Right renal pelvis (tissue), 4 donors: ENCODE data around the gene COX10. TPM values are rescaled to one million over a fixed set of nuclear protein-coding genes. Genes with fewer than 3 reads are reported as not detected.
"Not testable (repeated sequence)": the region's sequence is repeated elsewhere in the genome, so short reads cannot be mapped to it uniquely, and the experiment has no call there.

ENCODE experiments used
- DNase-seq, 4 donors: peaks; one replicate each; pipeline ENCODE4 v3.0.0-alpha.2; 2013; ENCODE audit warnings: low read depth in 4 of 4, low spot score in 3 of 4, missing footprints in 1 of 4
- polyA plus RNA-seq, 4 donors: library from polyadenylated mRNA; unstranded; fragments of 120-200 nt; gene quantifications; one replicate each; pipeline ENCODE4 v1.2.1, GENCODE V29; 2013; ENCODE audit not compliant: insufficient read length in 4 of 4

Gene COX10
- polyA plus RNA-seq, 4 donors = 16.8 to 20.1 (median 18.5) TPM

GRCh38 chr17:14168582-14168981 is 99.3 kb downstream of the COX10 start:
- no peak for DNase-seq

GRCh38 chr17:14169287-14169686 is 100.0 kb downstream of the COX10 start:
- no peak for DNase-seq

- DNase-seq = no peak
Observed at GRCh38 chr17:14169901-14170300, 100.6 kb downstream of the COX10 start.

DNA sequence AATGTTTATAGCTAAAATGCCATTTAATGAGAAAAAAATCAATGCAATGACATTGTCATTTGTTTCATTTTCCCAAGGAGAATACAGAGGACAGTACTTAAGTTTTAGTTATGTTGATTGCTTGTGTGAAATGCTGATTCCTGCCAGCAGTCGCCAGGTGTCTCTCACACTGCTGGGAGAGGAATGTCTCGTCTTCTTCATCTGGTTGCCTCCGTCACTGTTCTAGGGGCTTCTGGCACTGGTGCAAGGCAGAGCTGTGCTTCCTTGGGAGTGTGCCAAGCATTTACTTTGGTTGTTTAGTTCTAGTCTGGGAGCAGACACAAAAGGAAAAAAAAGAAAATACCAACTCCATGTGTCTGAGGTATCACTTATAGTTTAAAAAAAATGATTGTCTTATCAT is 107.7 kb downstream of the COX10 start:
- not testable (repeated sequence) for DNase-seq

DNA sequence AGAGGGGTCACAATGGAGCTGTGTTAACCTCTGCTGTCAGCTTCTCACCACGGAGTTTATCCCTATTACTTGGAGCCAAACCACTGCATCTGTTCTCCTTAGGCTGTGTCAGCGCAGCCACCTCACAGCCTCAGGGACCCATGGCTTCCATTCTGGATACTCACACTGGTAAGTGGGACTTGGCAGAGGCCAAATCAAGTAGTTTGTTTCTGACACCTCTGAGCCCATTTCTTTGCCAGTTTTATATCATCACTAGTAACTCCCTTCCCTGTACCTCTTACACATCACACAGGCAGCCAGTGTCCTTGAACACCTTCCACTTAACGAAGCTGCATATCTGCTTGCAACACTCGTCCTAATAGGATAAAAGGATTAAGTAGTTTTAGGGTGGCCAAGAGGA is 108.5 kb downstream of the COX10 start:
- not testable (repeated sequence) for DNase-seq

DNA sequence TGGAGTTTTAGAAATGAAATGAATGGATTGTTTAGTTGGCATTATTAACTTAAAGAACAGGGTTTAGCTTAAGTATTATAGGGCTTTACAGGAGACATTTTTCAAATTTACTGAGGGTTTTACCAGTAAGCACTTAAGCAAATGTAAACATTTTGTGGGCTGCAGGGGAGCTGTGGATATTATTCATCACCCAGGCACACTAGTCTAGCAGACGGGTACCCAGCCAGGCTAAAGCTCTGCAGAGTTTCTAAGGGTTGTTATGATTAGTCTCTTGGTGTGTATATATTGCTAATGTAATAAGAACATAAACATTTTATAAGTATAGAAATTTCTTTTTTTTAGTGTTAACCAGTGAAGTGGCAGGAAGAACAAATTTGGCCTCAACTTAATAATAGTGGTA is 110.6 kb downstream of the COX10 start:
- DNase-seq = not testable (repeated sequence)

- not testable (repeated sequence) for DNase-seq
Observed at GRCh38 chr17:14182084-14182483, 112.8 kb downstream of the COX10 start.

DNA sequence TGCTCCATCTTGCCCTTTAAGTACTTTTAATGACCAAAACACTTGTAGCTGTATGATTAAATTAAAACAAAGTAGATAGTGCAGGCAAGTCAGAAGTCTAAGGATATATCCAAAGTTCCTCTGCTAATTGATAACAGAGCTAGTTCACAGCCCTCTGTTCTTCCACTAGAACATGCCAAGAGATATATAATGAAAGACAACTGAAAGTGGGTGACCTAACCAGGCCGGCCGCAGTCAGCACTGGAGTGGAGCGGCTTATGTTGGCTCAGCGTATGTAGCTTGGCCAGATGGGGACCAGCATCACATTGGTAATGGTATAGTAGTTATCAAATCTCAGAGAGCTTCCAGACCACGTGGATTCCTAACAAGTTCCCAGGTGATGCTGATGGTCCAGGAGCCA is 115.2 kb downstream of the COX10 start:
- not testable (repeated sequence) for DNase-seq

- DNase-seq = not testable (repeated sequence)
Observed at GRCh38 chr17:14186443-14186842, 117.1 kb downstream of the COX10 start.

DNA sequence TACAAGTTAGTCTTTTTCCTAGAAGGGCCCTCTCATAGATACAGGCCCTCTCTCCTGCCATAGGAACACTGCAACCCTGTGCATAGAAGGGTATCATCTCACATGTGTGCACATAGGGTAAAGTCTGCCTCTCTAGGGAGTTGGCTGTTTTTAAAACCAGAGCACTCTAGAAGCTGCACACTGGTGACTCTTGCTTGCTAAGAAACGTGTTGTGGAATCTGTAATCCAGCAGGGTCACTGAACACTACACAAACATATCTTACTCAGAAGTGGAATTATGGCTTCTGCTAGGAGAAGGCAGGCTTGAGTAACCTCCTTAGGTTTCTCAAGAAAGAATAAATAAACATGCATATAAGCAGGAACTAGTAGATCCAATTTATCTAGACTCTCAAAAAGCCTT is 121.5 kb downstream of the COX10 start:
- not testable (repeated sequence) for DNase-seq

DNA sequence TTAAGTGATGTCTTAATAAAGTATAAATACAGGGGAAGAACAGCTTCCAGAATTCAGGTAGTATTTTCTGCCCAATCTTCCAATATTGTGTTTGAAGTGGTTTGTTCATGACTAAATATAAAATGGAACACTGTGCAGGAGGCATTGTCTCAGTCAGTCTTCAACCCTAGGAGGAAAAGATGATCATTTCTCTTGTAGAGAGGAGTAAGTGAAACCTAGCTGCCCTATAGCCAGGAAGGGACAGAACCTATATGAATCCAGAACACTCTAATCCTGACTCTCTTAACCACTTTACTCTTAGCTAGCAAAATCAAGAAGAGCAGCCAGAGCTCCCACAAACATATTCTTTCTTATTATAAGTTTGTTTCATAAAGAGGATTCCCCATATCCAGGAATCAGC is 122.2 kb downstream of the COX10 start:
- not testable (repeated sequence) for DNase-seq

GRCh38 chr17:14192039-14192438 is 122.7 kb downstream of the COX10 start:
- not testable (repeated sequence) for DNase-seq

DNA sequence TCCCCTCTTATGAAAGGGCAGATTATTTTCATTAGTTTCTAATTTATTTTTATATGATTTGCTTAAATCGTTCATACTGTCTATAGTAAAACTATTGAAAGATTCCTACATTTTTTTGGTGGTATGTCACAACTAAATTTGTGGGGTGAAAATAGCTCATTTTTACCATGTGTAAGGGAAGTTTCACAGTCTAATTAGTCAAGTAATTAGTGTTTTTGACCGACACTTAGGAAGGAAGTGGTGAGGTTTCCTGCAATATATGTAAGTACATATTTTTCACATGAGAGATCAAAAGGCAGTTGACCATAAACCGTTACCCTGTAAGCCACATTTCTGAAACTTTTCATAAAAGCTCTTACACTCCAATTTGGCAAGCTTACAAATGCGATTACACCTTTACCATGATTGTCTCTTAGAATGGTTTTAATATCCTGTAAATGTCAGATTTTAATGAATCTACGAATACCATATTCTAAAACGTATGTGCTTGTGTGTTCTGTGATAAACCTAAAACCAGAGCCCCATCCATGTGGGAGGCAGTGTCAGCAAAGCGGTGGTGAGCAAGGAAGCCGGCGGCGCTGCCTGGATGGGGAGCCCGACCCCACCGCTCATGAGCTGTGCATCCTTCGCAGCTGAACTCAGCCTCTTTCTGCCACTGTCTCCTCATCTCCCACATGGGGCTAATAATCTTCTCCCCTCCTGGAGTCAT is 123.5 kb downstream of the COX10 start:
- DNase-seq = not testable (repeated sequence)

- no peak for DNase-seq
Observed at GRCh38 chr17:14196377-14196997, 127.2 kb downstream of the COX10 start.

GRCh38 chr17:14197057-14197456 is 127.8 kb downstream of the COX10 start:
- DNase-seq = no peak

GRCh38 chr17:14197586-14197985 is 128.3 kb downstream of the COX10 start:
- no peak for DNase-seq

DNA sequence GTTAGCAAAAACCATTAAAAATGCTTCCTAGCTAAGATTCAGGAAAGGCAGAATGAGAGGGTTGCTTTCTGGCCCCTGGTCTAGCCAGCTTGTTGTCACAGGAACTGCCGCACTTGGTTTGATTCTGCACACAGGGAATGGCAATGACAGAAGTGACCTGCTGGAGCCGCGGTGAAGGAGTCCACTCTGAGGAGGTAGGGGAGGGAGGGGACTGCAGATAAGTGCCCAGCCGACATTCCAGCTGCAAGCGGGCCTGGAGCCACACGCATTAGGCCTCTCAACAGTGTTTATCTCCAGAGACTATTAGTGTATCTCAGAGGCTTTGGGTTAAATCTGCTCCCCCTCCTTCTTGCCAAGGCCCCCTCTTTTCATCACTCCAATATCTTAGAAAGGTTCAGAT is 128.7 kb downstream of the COX10 start:
- DNase-seq = no peak

DNA sequence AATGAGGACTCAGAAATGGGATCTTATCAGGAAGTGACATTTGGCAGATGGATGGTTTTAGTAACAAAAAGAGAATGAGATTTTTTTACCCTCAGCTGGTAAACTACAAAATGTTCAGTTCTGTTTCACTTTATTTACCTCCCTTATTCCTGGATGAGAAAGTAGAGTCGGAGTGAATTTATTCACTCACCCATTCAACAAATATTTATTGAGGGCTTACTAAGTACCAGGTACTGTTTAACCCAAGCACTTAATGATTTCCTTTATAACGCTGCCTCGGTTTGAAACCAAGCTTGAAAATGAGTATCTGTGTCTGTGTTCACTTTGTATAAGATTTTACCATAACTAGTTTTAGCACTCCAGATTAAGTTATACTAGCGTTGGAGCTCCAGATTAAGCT is 129.3 kb downstream of the COX10 start:
- DNase-seq = no peak

GRCh38 chr17:14199601-14200000 is 130.3 kb downstream of the COX10 start:
- DNase-seq = no peak

- DNase-seq = no peak
Observed at GRCh38 chr17:14200354-14200753, 131.1 kb downstream of the COX10 start.

DNA sequence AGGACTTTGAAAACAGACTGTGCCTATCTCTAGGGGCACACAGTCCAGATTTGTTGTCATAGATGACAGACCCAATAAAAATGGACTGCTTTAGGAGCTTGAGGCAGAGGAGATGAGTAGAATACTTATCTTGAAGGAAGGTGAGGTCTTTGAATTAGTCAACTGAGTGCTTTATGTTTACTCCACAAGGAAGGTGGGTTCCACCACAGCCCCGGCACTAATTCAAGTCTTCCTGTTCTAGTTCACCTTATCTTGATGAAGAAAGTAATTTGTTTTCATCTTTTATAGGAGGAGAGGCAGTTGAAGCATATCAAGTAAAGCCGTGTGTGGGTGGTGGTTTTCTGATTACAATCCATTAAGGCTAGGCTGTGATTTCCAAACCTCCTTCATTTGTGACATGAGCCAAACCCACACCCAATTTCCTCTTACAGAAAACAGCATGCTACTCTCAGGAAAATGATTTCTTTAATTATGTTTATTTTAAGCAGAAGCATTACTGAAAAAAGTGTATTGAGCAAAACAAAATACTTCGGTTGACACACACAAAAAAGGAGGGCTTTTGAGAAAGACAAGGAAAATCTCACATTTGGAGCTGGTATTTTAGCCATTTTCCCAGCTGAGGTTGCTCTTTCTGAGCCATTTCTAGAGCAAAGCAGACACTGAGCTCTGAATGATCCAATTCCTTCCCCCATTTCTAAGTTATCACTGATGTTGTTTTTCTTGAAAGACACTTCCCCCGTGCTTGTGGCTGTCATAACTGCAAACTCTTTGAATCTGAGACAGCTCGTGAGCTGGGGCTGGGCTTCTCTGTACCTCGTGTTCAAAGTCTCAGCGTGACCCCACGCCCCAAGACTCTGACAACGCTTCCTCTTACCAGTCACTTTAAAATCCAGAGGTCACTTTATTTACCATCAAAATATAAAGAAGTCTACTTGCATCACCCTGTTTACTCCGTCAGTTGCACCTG is 132.0 kb downstream of the COX10 start:
- DNase-seq = no peak
